Caki2 (cell line): ENCODE data around the gene BRIP1. TPM values are rescaled to one million over a fixed set of nuclear protein-coding genes. Genes with fewer than 3 reads are reported as not detected.
"Not testable (repeated sequence)": the region's sequence is repeated elsewhere in the genome, so short reads cannot be mapped to it uniquely, and the experiment has no call there.

Experiments
- DNase-seq: peaks from one replicate; pipeline ENCODE4 v3.0.0-alpha.2; 2015; ENCODE audit warnings: low read depth
- in situ Hi-C: cut with HindIII; loops from 2 replicates; pipeline ENCODE4 v1.10.0; 2016; ENCODE audit warnings: low sequenced_read_pairs, low pct_unique_long_range_greater_than_20kb, mixed read lengths
- total RNA-seq: library from RNA; depleted of rRNA; stranded (reverse); fragments of >200 nt; shearing (Covaris generic); gene quantifications from 2 replicates; pipeline ENCODE4 v1.2.3, GENCODE V29; 2014; ENCODE audit warnings: low replicate concordance

The BRIP1 gene
- total RNA-seq, 1 experiment from 2014 or later: 6.2 TPM

GRCh38 chr17:61670691-61671090 is 192.6 kb downstream of the BRIP1 start:
- in situ Hi-C loops: no loop called here
- no peak for DNase-seq

GRCh38 chr17:61669522-61669921 is 193.8 kb downstream of the BRIP1 start:
- in situ Hi-C loops: no loop called here
- no peak for DNase-seq

- no peak for DNase-seq
- in situ Hi-C loops: no loop called here
Observed at GRCh38 chr17:61668486-61668885, 194.8 kb downstream of the BRIP1 start.

GRCh38 chr17:61666406-61667088 is 196.8 kb downstream of the BRIP1 start:
- DNase-seq, in situ Hi-C loops: not testable (repeated sequence)

- DNase-seq: no peak
- in situ Hi-C loops: no loop called here
Observed at GRCh38 chr17:61663310-61663709, 200.0 kb downstream of the BRIP1 start.

GRCh38 chr17:61662741-61663140 is 200.6 kb downstream of the BRIP1 start:
- in situ Hi-C loops: no loop called here
- DNase-seq: no peak

GRCh38 chr17:61662186-61662585 is 201.1 kb downstream of the BRIP1 start:
- DNase-seq: no peak
- in situ Hi-C loops: no loop called here

- no peak for DNase-seq
- in situ Hi-C loops: no loop called here
Observed at GRCh38 chr17:61660746-61661485, 202.4 kb downstream of the BRIP1 start.

GRCh38 chr17:61659437-61659836 is 203.9 kb downstream of the BRIP1 start:
- no peak for DNase-seq
- in situ Hi-C loops: no loop called here

- in situ Hi-C loops: no loop called here
- no peak for DNase-seq
Observed at GRCh38 chr17:61658183-61658582, 205.1 kb downstream of the BRIP1 start.

- in situ Hi-C loops: no loop called here
- DNase-seq: no peak
Observed at GRCh38 chr17:61657338-61657737, 206.0 kb downstream of the BRIP1 start.

GRCh38 chr17:61656721-61657217 is 206.6 kb downstream of the BRIP1 start:
- in situ Hi-C loops: no loop called here
- DNase-seq: no peak

- in situ Hi-C loops: no loop called here
- DNase-seq: no peak
Observed at GRCh38 chr17:61650749-61651148, 212.6 kb downstream of the BRIP1 start.

GRCh38 chr17:61648587-61648986 is 214.7 kb downstream of the BRIP1 start:
- DNase-seq: no peak
- in situ Hi-C loops: no loop called here

- no peak for DNase-seq
- in situ Hi-C loops: no loop called here
Observed at GRCh38 chr17:61647047-61647446, 216.3 kb downstream of the BRIP1 start.

- DNase-seq: no peak
- in situ Hi-C loops: no loop called here
Observed at GRCh38 chr17:61646482-61646881, 216.8 kb downstream of the BRIP1 start.

- in situ Hi-C loops: no loop called here
- no peak for DNase-seq
Observed at GRCh38 chr17:61645920-61646319, 217.4 kb downstream of the BRIP1 start.

- in situ Hi-C loops: no loop called here
- no peak for DNase-seq
Observed at GRCh38 chr17:61644800-61645774, 218.2 kb downstream of the BRIP1 start.

GRCh38 chr17:61642768-61643167 is 220.6 kb downstream of the BRIP1 start:
- no peak for DNase-seq
- in situ Hi-C loops: no loop called here
